ENCODE data around the gene FAM219B.

Gene FAM219B

GRCh38 chr15:74869726-74870407 is 36.8 kb downstream of the FAM219B start:
- H3K27ac ChIP-seq (ENCODE audit: low read length) = peak overlapping the region; percentile 35; the same call in 1 of the 2 replicates
- peak; percentile 23 for DNase-seq
- no peak for ATAC-seq (ENCODE audit: insufficient read depth, low read depth)

GRCh38 chr15:74869372-74869725 is 37.3 kb downstream of the FAM219B start:
- ATAC-seq (ENCODE audit: insufficient read depth, low read depth) (no peak), DNase-seq (no peak)
- Histone ChIP-seq H3K79me2 (ENCODE audit: insufficient read depth, low read length) (peaks cover 78% of the 10 kb centered on the region), H3K27ac (ENCODE audit: low read length) (peak overlapping the region; percentile 35; the same call in 1 of the 2 replicates), H3K27me3 (ENCODE audit: insufficient read depth, low read length, poor library complexity) (no peaks in the 10 kb centered on the region), H3K36me3 (ENCODE audit: insufficient read depth, low read length) (peaks cover 23% of the 10 kb centered on the region), H3K4me1 (ENCODE audit: insufficient read depth, low read length) (peaks cover 41% of the 10 kb centered on the region), H3K9me3 (ENCODE audit: insufficient read depth, low read length, severe bottlenecking) (no peaks in the 10 kb centered on the region), H3K9ac (ENCODE audit: low read depth, low read length) (no peak overlapping the region), H2AFZ (ENCODE audit: low read depth, low read length) (no peak overlapping the region), H3K4me2 (ENCODE audit: insufficient read depth, low read length) (peak overlapping the region; percentile 39; the same call in 1 of the 2 replicates), H4K20me1 (ENCODE audit: insufficient read depth, low read length) (peaks cover 30% of the 10 kb centered on the region), H3K4me3 (ENCODE audit: low read depth in 1 of 2, low read length in 2 of 2) (no peak overlapping the region)
- TF ChIP-seq EZH2 (IDR thresholded peaks at IDR 0.05; ENCODE audit: borderline replicate concordance, low read depth, low read length, severe bottlenecking) (no peak), CTCF (IDR thresholded peaks at IDR 0.05; ENCODE audit: borderline replicate concordance, extremely low read depth, low read length, poor library complexity, severe bottlenecking) (no peak)

More at GRCh38 chr15:74869726-74870407, 36.8 kb downstream of the FAM219B start:
- peaks cover 27% of the 10 kb centered on the region for H4K20me1 ChIP-seq (ENCODE audit: insufficient read depth, low read length)
- peak overlapping the region; percentile 39; the same call in 1 of the 2 replicates for H3K4me2 ChIP-seq (ENCODE audit: insufficient read depth, low read length)
- no peak overlapping the region for H3K4me3 ChIP-seq (ENCODE audit: low read depth in 1 of 2, low read length in 2 of 2)
- peaks cover 20% of the 10 kb centered on the region for H3K36me3 ChIP-seq (ENCODE audit: insufficient read depth, low read length)
- no peaks in the 10 kb centered on the region for H3K27me3 ChIP-seq (ENCODE audit: insufficient read depth, low read length, poor library complexity)
- no peak overlapping the region for H2AFZ ChIP-seq (ENCODE audit: low read depth, low read length)
- H3K4me1 ChIP-seq (ENCODE audit: insufficient read depth, low read length) = peaks cover 41% of the 10 kb centered on the region
- no peaks in the 10 kb centered on the region for H3K9me3 ChIP-seq (ENCODE audit: insufficient read depth, low read length, severe bottlenecking)
- H3K79me2 ChIP-seq (ENCODE audit: insufficient read depth, low read length) = peaks cover 75% of the 10 kb centered on the region
- no peak overlapping the region; the same call in 1 of the 2 replicates for H3K9ac ChIP-seq (ENCODE audit: low read depth, low read length)
- TF ChIP-seq CTCF (IDR thresholded peaks at IDR 0.05; ENCODE audit: borderline replicate concordance, extremely low read depth, low read length, poor library complexity, severe bottlenecking) = no peak
- no peak for TF ChIP-seq EZH2 (IDR thresholded peaks at IDR 0.05; ENCODE audit: borderline replicate concordance, low read depth, low read length, severe bottlenecking)

GRCh38 chr15:74868059-74868458 is 38.6 kb downstream of the FAM219B start:
- H4K20me1 ChIP-seq (ENCODE audit: insufficient read depth, low read length) = peaks cover 30% of the 10 kb centered on the region
- no peak overlapping the region for H3K27ac ChIP-seq (ENCODE audit: low read length)
- H3K79me2 ChIP-seq (ENCODE audit: insufficient read depth, low read length) = peaks cover 86% of the 10 kb centered on the region
- H3K9ac ChIP-seq (ENCODE audit: low read depth, low read length) = no peak overlapping the region
- TF ChIP-seq EZH2 (IDR thresholded peaks at IDR 0.05; ENCODE audit: borderline replicate concordance, low read depth, low read length, severe bottlenecking) (no peak), CTCF (IDR thresholded peaks at IDR 0.05; ENCODE audit: borderline replicate concordance, extremely low read depth, low read length, poor library complexity, severe bottlenecking) (no peak)
- no peak overlapping the region for H3K4me2 ChIP-seq (ENCODE audit: insufficient read depth, low read length)
- peaks cover 32% of the 10 kb centered on the region for H3K4me1 ChIP-seq (ENCODE audit: insufficient read depth, low read length)
- H2AFZ ChIP-seq (ENCODE audit: low read depth, low read length) = no peak overlapping the region
- ATAC-seq (ENCODE audit: insufficient read depth, low read depth) = no peak
- H3K9me3 ChIP-seq (ENCODE audit: insufficient read depth, low read length, severe bottlenecking) = no peaks in the 10 kb centered on the region
- no peak overlapping the region for H3K4me3 ChIP-seq (ENCODE audit: low read depth in 1 of 2, low read length in 2 of 2)
- H3K36me3 ChIP-seq (ENCODE audit: insufficient read depth, low read length) = peaks cover 23% of the 10 kb centered on the region
- DNase-seq = no peak
- no peaks in the 10 kb centered on the region for H3K27me3 ChIP-seq (ENCODE audit: insufficient read depth, low read length, poor library complexity)
